HT1080 (cell line): ENCODE results near the gene DGKA. TPM values are rescaled to one million over a fixed set of nuclear protein-coding genes. Genes with fewer than 3 reads are reported as not detected.
"Not testable (repeated sequence)": the region's sequence is repeated elsewhere in the genome, so short reads cannot be mapped to it uniquely, and the experiment has no call there.

Experiments
- DNase-seq: peaks from one replicate; pipeline ENCODE4 v3.0.0-alpha.2; 2015; ENCODE audit warnings: low read depth
- polyA plus RNA-seq, 2 experiments: library from polyadenylated mRNA; depleted of rRNA; stranded (reverse); fragments of >200 nt; gene quantifications; 2 replicates each; pipeline ENCODE4 v1.2.3, GENCODE V29; 2015
- total RNA-seq: library from RNA; depleted of rRNA; stranded (reverse); fragments of >200 nt; shearing (Covaris generic); gene quantifications from 2 replicates; pipeline ENCODE4 v1.2.3, GENCODE V29; 2014; rRNA removed

DGKA gene
- 49.6 and 56.6 TPM in 2 replicates for total RNA-seq
- polyA plus RNA-seq (2015; cell fraction: cytosol; rRNA removed): 67.0 and 77.7 TPM in 2 replicates
- 287 and 326 TPM in 2 replicates for polyA plus RNA-seq (2015; cell fraction: nucleus; rRNA removed)

DNA sequence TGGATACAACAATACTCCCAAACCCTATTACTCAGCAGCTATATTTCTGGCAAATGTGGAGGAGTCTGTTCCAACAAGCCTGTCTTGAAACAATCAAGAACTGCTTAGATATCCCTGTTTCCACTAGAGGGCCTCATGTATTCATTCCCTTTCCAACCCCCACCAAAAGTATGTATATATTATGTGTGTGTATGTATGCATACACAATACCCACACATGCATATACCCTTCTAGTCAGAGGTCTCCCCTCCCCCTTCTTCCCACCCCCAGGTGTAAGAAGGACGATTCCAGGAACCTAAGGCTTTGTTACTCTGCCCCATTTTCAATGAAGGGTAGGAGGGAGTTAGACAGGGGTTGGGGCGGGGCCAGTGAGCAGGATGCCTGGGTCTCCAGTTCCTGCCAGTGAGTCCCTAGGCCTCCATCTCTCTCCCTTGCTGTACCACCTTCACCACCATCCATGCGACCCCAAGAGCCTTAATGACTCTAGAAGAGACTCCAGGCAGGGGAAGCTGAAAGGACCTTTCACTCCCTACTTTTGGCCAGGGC, at the start of gene DGKA:
TSS of gene DGKA (plus strand) at position 392 of the 546 bp plus-strand sequence. CDS start 5,342 bp downstream, outside the sequence.
- peak; percentile 79 for DNase-seq

DNA sequence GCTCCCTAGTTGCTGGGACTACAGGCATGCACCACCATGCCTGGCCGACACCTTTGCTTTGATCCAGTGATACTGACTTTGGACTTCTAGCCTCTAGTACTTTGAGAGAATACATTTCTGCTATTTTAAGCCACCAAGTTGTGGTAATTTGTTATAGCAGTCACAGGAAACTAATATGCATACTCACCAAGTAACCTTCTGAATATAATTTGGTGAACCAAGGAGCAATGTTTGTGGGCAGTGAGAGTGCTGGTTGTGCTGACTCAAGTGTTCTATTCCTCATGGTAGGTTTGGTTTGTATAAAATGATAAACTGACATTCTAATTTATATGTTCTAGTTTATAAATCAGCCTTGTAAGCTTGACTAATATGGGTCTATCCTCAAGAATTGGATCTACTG, 45.8 kb upstream of the DGKA start:
- no peak for DNase-seq

DNA sequence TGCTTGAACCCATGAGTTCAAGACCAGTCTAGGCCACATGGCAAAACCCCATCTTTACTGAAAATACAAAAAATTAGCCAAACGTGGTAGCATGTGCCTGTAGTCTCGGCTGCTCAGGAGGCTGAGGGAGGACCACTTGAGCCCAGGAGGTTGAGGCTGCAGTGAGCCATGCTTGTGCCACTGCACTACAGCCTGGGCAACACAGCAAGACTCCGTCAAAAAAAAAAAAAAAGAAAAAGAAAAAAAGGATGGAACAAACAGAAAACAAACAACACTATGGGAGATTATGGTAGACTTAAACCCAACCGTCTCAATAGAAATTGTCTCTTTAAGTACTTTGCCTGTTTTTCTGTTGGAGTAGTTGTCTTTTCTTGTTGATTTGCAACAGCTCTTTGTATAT, 39.7 kb upstream of the DGKA start:
- DNase-seq: no peak

DNA sequence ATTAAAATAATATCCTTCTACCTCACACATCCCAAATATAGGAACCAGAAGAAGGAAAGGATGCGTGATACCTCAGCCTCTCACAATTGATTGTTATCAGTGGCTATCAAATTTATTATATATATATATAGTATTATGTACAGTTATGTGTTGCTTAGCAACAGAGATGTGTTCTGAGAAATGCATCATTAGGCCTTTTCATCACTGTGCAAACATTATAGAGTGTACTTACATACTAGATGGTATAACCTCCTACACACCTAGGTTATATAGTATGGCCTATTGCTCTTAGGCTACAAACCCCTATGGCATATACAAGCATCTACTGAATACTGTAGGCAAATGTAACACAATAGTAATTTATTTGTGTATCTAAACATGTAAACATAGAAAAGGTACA, 37.2 kb upstream of the DGKA start:
- no peak for DNase-seq

DNA sequence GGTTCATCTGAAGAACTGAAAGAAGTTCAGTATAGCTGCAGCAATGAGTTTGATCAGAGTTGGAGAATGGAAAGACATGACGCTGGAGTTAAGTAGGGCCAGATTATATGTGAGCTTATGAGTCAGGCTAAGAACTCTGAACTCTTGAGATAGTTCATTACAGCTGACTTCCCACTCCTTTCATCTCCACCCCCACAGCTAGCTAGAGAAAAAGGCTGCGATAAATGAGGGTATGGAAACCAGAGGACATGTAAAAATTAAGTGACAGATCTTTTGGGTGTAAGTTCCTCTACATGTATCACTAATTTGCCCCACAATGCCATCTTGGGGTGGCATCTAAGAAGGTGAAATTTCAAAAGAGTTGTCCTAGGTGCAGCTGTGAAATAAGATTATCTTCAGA, 31.9 kb upstream of the DGKA start:
- DNase-seq: no peak

- DNase-seq: no peak
Observed at GRCh38 chr12:55901881-55902490, 29.0 kb upstream of the DGKA start.

- no peak for DNase-seq
Observed at GRCh38 chr12:55906056-55906455, 24.9 kb upstream of the DGKA start.

DNA sequence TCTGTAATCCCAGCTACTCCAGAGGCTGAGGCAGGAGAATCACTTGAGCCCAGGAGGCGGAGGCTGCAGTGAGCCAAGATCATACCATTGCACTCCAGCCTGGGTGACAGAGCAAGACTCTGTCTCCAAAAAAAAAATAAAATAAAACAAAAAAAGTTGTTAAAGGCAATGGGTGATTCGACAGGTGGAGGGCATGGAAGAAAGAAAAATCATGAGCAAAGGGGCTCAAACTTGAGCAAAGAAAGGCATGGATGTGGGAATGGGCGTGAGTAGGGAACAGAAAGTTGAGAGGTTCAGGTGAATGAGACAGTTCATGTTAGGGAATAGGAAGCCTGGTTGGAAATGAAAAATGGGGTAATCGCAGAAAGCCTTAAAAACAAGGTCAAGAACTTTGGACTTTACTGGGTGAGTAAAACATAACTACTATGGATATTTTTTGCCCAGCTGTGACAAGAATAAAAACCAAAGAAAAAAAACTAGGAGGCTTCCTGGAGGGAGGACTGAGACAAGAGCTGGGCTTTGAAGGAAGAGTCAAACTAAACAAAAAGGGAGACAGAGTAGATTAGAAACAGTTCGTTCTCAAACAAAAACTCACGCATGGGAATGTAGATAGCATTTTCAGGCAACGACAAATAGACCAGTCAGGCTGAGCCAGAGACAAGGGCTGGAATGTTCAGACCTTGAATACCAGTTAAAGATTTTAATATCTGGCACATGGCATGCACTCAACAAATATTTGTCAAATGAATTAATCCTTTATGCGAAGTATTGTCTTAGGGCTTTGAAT, 22.0 kb upstream of the DGKA start:
- no peak for DNase-seq

- DNase-seq: no peak
Observed at GRCh38 chr12:55909513-55909884, 21.5 kb upstream of the DGKA start.

- no peak for DNase-seq
Observed at GRCh38 chr12:55912908-55913307, 18.1 kb upstream of the DGKA start.

- no peak for DNase-seq
Observed at GRCh38 chr12:55915482-55915859, 15.5 kb upstream of the DGKA start.

- peak; percentile 58 for DNase-seq
Observed at GRCh38 chr12:55919032-55919431, 11.9 kb upstream of the DGKA start.

GRCh38 chr12:55922126-55922525, 8.8 kb upstream of the DGKA start:
- DNase-seq: no peak

GRCh38 chr12:55923648-55924047, 7.3 kb upstream of the DGKA start:
- DNase-seq: not testable (repeated sequence)

GRCh38 chr12:55925371-55925770, 5.6 kb upstream of the DGKA start:
- DNase-seq: no peak

- DNase-seq: no peak
Observed at GRCh38 chr12:55925870-55926737, 4.9 kb upstream of the DGKA start.

DNA sequence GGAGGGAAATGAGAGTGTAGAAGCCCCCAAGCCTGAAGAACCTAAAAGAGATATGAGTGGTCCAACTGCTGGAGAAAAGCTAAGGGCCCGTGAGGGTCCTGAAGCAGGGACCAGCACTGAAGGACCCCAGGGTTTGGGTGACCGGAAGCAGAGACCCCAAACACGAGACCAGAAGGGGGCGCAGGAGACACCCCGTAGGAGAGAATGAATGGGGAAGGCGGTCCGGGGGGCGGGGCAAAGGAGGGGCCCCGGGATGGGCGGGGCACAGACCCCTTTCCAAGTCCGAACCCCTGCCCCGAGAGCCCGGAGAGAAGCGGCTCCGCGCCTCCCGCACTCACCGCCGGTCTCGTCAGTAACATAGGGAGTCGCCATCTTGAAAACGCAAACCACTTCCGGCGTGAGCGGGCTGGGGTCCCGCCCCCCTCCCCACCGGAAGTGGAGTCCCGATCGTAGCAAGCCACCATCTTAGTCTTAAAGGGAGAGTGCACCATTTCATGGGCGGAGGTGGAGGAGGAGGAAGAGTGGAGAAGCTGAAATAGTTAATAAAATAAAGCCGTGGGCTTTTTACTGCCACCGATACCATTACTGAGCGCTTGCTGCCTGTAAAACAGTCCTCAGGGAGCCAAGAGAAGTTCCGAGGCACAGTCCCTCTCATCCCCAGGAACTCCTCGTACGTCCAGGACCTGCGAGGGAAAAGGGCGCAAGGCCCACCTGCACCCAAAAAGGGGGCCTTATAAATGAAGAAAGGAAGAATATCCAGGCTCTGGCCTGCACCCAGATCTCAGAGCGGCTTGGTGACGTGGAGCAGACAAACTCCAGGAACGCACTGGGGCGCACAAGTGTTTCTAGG, 4.0 kb upstream of the DGKA start:
- DNase-seq: peak; percentile 95

- peak; percentile 61 for DNase-seq
Observed at GRCh38 chr12:55927588-55928502, 3.1 kb upstream of the DGKA start, which contains the start of gene PYM1. Gene PYM1 (minus strand): TSS chr12:55927894. CDS start chr12:55927761, 133 bp downstream.

DNA sequence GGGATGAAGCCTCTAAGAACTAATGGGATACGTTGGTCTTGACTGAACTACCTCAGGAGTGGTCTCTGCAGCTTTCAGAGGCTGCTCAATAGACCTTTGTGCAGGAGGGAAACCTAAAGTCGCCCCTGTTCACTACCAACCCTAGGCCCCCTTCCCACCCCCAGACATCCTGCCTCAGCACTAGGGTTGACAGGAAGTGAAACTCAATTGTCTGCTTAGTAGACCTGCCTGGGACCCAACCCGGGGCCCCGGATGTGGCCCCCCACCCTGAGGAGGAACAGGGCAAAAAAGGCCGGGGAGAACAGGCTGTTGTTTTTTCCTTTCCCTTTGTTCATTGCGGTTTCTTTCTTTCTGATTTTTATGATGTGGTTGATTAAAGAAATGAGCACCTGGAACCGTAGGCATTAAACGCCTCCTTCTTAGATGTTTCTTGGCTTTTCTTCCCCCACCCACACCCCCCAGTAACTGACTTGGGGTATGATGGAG, 1.6 kb upstream of the DGKA start:
- no peak for DNase-seq
